Pulmonary artery endothelial cell (primary cell): ENCODE data around the gene KANTR. TPM values are rescaled to one million over a fixed set of nuclear protein-coding genes. Genes with fewer than 3 reads are reported as not detected.

Experiments
- DNase-seq: peaks from one replicate; pipeline ENCODE4 v3.0.0-alpha.2; 2011; ENCODE audit warnings: low read depth, low spot score
- total RNA-seq: library from RNA; depleted of rRNA; stranded (reverse); fragments of >200 nt; gene quantifications from 2 replicates; pipeline ENCODE4 v1.2.3, GENCODE V29; 2014

KANTR gene
- 4.6 and 5.7 TPM in 2 replicates for total RNA-seq

- DNase-seq, result peak; percentile 85
Measured at GRCh38 chrX:53093748-53094581, at the start of gene KANTR. Gene KANTR, plus strand, starts transcription at chrX:53094142. Its CDS starts 30,131 bp downstream, at chrX:53124273.

- DNase-seq, result no peak
Measured at GRCh38 chrX:53044995-53045394, 48.9 kb upstream of the KANTR start.

GRCh38 chrX:53047228-53047627 is 46.7 kb upstream of the KANTR start:
- no peak for DNase-seq

GRCh38 chrX:53048169-53049126 is 45.5 kb upstream of the KANTR start, which contains the start of gene GPR173:
Gene GPR173, plus strand, starts transcription at chrX:53048789. Its CDS starts 27,833 bp downstream, at chrX:53076622.
- no peak for DNase-seq

- no peak for DNase-seq
Measured at GRCh38 chrX:53049127-53049517, 44.8 kb upstream of the KANTR start.

- DNase-seq, result no peak
Measured at GRCh38 chrX:53050841-53051240, 43.1 kb upstream of the KANTR start.

- DNase-seq, result no peak
Measured at GRCh38 chrX:53055244-53055849, 38.6 kb upstream of the KANTR start.

- no peak for DNase-seq
Measured at GRCh38 chrX:53056292-53056691, 37.6 kb upstream of the KANTR start.

- DNase-seq, result no peak
Measured at GRCh38 chrX:53065104-53065503, 28.8 kb upstream of the KANTR start.

- DNase-seq, result no peak
Measured at GRCh38 chrX:53071064-53071463, 22.9 kb upstream of the KANTR start.

GRCh38 chrX:53071604-53072417 is 22.1 kb upstream of the KANTR start:
- DNase-seq, result no peak

- DNase-seq, result no peak
Measured at GRCh38 chrX:53072418-53073114, 21.4 kb upstream of the KANTR start.

GRCh38 chrX:53073115-53073586 is 20.8 kb upstream of the KANTR start:
- DNase-seq, result no peak

GRCh38 chrX:53075011-53075410 is 18.9 kb upstream of the KANTR start:
- no peak for DNase-seq

GRCh38 chrX:53076671-53077070 is 17.3 kb upstream of the KANTR start:
- no peak for DNase-seq

GRCh38 chrX:53077207-53078197 is 16.4 kb upstream of the KANTR start:
- DNase-seq, result no peak

GRCh38 chrX:53078943-53079342 is 15.0 kb upstream of the KANTR start:
- no peak for DNase-seq

- DNase-seq, result no peak
Measured at GRCh38 chrX:53080628-53081580, 13.0 kb upstream of the KANTR start.
